Measurements from ENCODE around the gene HKDC1. TPM values are rescaled to one million over a fixed set of nuclear protein-coding genes. Genes with fewer than 3 reads are reported as not detected.

HKDC1 gene
- total RNA-seq, 1 donor from 2014 or later: not detected

- peaks cover 2% of the 10 kb centered on the region for H3K27me3 Mint-ChIP-seq (ENCODE audit: unreplicated experiment)
- no peak for DNase-seq
- no peaks in the 10 kb centered on the region for H3K36me3 Mint-ChIP-seq (ENCODE audit: unreplicated experiment)
- peaks cover 8% of the 10 kb centered on the region for H3K9me3 Mint-ChIP-seq (ENCODE audit: unreplicated experiment)
- H3K27ac Mint-ChIP-seq (ENCODE audit: unreplicated experiment): peak overlapping the region; percentile 77
- peaks cover 24% of the 10 kb centered on the region for H3K4me1 Mint-ChIP-seq (ENCODE audit: low read depth, unreplicated experiment)
- no peak for TF ChIP-seq CTCF (IDR thresholded peaks at IDR 0.05; ENCODE audit: partially characterized antibody, unreplicated experiment)
- peak overlapping the region; percentile 35 for H3K4me3 Mint-ChIP-seq (ENCODE audit: unreplicated experiment)
Measured at GRCh38 chr10:69232736-69233480, 12.8 kb downstream of the HKDC1 start.

- Mint-ChIP-seq H3K4me1 (ENCODE audit: low read depth, unreplicated experiment) (peaks cover 24% of the 10 kb centered on the region), H3K27me3 (ENCODE audit: unreplicated experiment) (peaks cover 2% of the 10 kb centered on the region), H3K27ac (ENCODE audit: unreplicated experiment) (no peak overlapping the region), H3K9me3 (ENCODE audit: unreplicated experiment) (peaks cover 6% of the 10 kb centered on the region), H3K4me3 (ENCODE audit: unreplicated experiment) (no peak overlapping the region), H3K36me3 (ENCODE audit: unreplicated experiment) (no peaks in the 10 kb centered on the region)
- no peak for DNase-seq
- no peak for TF ChIP-seq CTCF (IDR thresholded peaks at IDR 0.05; ENCODE audit: partially characterized antibody, unreplicated experiment)
Measured at GRCh38 chr10:69234447-69234846, 14.3 kb downstream of the HKDC1 start.

GRCh38 chr10:69237528-69238159, 17.5 kb downstream of the HKDC1 start:
- Mint-ChIP-seq H3K9me3 (ENCODE audit: unreplicated experiment) (peaks cover 8% of the 10 kb centered on the region), H3K27ac (ENCODE audit: unreplicated experiment) (peak overlapping the region; percentile 79), H3K36me3 (ENCODE audit: unreplicated experiment) (no peaks in the 10 kb centered on the region), H3K4me3 (ENCODE audit: unreplicated experiment) (peak overlapping the region; percentile 52), H3K27me3 (ENCODE audit: unreplicated experiment) (peaks cover 9% of the 10 kb centered on the region), H3K4me1 (ENCODE audit: low read depth, unreplicated experiment) (peaks cover 30% of the 10 kb centered on the region)
- peak; percentile 95 for DNase-seq
- peak; percentile 96 for TF ChIP-seq CTCF (IDR thresholded peaks at IDR 0.05; ENCODE audit: partially characterized antibody, unreplicated experiment)

- DNase-seq: no peak
- no peaks in the 10 kb centered on the region for H3K36me3 Mint-ChIP-seq (ENCODE audit: unreplicated experiment)
- no peak overlapping the region for H3K4me3 Mint-ChIP-seq (ENCODE audit: unreplicated experiment)
- H3K27me3 Mint-ChIP-seq (ENCODE audit: unreplicated experiment): peaks cover 12% of the 10 kb centered on the region
- no peak for TF ChIP-seq CTCF (IDR thresholded peaks at IDR 0.05; ENCODE audit: partially characterized antibody, unreplicated experiment)
- peaks cover 28% of the 10 kb centered on the region for H3K4me1 Mint-ChIP-seq (ENCODE audit: low read depth, unreplicated experiment)
- peaks cover 4% of the 10 kb centered on the region for H3K9me3 Mint-ChIP-seq (ENCODE audit: unreplicated experiment)
- H3K27ac Mint-ChIP-seq (ENCODE audit: unreplicated experiment): no peak overlapping the region
Measured at GRCh38 chr10:69239136-69239535, 19.0 kb downstream of the HKDC1 start.

Measured in glutamatergic neuron (in vitro differentiated cells).